C4-2B (cell line): ENCODE measurements around the gene PLXNA2.

Experiments used
- CTCF ChIP-seq: fragments of 450-650 bp; conservative IDR thresholded peaks from 2 replicates; pipeline ENCODE4 v1.5.1; 2017; ENCODE audit warnings: mild to moderate bottlenecking
- ZFX ChIP-seq: fragments of 450-650 bp; IDR thresholded peaks from 2 replicates; pipeline ENCODE4 v1.6.1; 2017

DNA sequence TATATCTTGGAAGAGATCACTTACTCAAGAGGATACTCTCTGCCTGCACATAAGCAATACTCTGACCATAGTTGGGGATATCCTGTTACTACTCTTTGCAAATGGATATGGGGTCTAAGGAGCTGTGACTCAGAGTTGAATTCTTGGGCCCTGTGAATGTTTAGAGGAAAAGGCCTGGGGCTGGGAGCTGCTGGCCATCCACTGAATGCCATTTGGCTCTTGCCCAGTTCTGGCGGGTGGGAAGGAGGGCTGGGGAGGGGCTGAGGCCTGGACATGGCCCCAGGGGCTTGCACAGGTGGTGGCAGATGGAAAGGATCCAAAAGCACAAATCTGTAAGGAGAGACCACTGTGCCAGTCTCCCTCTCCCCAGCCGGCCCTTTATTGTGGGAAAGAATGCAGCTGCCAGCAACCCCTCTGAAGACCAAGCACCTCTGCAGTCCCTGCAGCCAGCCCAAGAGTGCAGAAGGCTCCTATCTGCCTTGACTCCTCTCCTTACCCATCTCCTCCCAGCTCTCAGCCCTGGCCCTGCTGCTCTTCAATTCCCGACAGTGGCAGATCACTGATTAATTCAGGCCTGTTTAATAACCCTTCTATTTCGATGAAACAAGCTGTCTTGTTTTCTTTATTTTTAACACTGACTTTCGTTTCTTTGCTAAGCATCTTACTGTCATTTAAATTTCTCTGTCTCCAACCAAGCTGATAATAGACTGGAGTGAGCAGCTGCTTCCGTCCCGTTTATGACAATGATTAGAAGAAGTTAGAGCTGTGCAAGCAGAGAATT is 12.1 kb downstream of the PLXNA2 start:
- TF ChIP-seq CTCF: no peak
- TF ChIP-seq ZFX: no peak
